H1 (cell line): ENCODE measurements around the gene SERPINB2. TPM values are rescaled to one million over a fixed set of nuclear protein-coding genes. Genes with fewer than 3 reads are reported as not detected.

Source experiments
- USF2 ChIP-seq: IDR thresholded peaks from 2 replicates; pipeline ENCODE4 v1.6.1; 2011; ENCODE audit warnings: low read length, improper control_type of control experiment
- YY1 ChIP-seq: IDR thresholded peaks from 2 replicates; pipeline ENCODE4 v1.6.1; 2011; ENCODE audit warnings: low read depth, mild to moderate bottlenecking, low read length
- polyA plus RNA-seq, 7 experiments: library from polyadenylated mRNA; depleted of rRNA in 3 of 7; stranded (reverse) in 5 of 7; unstranded in 2 of 7; fragments of >200 nt in 5 of 7; fragments of 200-250 nt in 2 of 7; gene quantifications; 1 replicate in 5 of 7; 2 replicates in 1 of 7; 4 replicates in 1 of 7; pipeline versions ENCODE4 v1.2.1 to v1.2.3, GENCODE V29; 2011 to 2013; ENCODE audit warnings: missing spikeins in 2 of 7, mixed read lengths in 2 of 7
- total RNA-seq: library from RNA; stranded (reverse); fragmentation: NEBNext Ultra II Directional; extraction: Animal tissue kit (Norgen Biotek cat#: 25700); gene quantifications from 2 replicates; pipeline ENCODE4 v1.2.1, GENCODE V29; 2021

Gene SERPINB2
- total and polyA plus RNA-seq, 2 of the 8 experiments (the other 6 are each of a cell fraction or from before 2014, with no cell fraction given) = not detected

- TF ChIP-seq USF2 (no peak), YY1 (no peak)
These were observed 34.5 kb downstream of the SERPINB2 start (continued) for GRCh38 chr18:63922049-63922448.
